Stimulated activated CD4-positive, alpha-beta T cell treated with anti-CD3 and anti-CD28 coated beads, Interleukin-1b, Interleukin-23, amount 100 ng/mL, for 4 hours (primary cell): ENCODE measurements around the gene FAM83G.
"Not testable (repeated sequence)": the region's sequence is repeated elsewhere in the genome, so short reads cannot be mapped to it uniquely, and the experiment has no call there.

Experiments used
- DNase-seq, 2 donors: peaks; one replicate each; pipeline ENCODE4 v3.0.0-alpha.2; 2020; ENCODE audit warnings: low read depth in 2 of 2

The FAM83G gene

GRCh38 chr17:19022747-19023146 lies 18.2 kb upstream of the FAM83G start:
- DNase-seq, result no peak

GRCh38 chr17:19022128-19022527 lies 17.6 kb upstream of the FAM83G start:
- no peak for DNase-seq

DNA sequence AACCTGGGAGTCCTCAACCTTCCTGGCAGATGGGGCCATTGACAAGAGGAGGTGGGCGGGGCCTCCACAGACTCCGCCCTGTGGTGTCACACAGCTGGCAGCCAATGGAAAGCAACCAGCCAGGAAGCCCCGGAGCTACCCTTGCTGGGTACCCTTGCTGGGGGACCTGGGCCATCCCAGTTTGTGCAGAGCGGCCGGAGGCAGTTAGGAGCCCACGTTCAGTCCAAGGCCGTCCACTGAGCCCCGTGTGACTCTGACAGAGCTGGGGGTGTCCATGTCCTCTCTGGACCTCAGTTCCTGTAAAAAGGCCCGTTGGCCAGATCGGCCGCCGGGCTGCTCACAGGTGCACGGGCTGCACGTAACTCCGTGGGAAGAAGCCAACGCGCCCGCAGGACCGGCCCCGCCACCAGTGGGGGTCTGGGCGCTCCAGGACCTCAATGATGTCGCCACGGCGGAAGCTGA lies 17.1 kb upstream of the FAM83G start:
- peak in 1 of 2 donors; percentile 37 for DNase-seq

DNA sequence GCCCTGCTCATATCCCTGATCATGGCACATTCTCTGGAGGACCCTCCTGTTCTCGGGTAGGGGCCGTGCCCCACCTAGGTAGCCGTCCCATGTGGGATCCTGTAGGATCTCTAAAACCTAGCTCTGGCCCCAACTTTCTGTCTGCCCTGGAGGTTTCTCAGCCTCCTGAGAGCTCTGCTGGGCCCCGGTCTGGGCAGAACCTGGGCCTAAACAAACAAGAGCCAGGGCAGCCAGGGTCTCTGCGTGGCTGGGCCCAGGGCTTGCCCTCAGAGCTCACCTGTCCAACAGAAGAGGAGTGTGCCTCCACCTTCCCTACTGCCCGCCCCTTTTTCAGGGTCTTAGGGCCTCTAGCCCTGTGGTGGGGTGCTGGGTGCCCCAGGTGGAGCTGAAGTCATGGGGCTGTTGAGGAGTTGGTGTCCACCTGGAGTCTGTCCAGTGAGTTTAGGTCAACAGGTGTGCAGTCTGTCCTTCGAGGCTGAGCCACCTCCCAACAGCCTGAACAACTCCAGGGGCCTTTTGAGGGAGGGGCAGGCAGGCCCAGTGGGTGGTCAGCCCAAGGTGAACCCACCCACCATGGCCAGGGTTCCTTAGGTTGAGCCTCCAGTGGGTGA lies 16.6 kb upstream of the FAM83G start:
- DNase-seq, result not testable (repeated sequence)

DNA sequence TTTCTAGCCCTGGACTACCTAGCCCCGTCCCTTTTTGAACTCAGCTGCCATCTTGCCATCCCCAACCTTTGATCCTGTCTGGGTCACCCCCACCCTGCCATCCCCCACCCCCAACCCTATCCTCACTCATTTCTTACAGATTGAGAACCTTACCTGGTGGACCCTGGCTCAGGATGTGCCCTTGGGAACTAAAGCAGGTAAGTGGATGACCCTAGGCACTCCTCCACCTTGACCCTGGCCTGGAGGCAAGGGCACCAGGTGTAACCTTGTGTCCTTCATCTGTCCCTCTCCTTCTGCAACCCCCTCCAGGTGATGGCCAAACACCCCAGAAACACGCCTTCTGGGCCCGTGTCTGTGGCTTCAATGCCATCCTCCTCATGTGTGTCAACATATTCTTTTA lies 15.5 kb upstream of the FAM83G start:
- DNase-seq, result no peak

- no peak for DNase-seq
Observed at GRCh38 chr17:19019041-19019941, 14.7 kb upstream of the FAM83G start.

DNA sequence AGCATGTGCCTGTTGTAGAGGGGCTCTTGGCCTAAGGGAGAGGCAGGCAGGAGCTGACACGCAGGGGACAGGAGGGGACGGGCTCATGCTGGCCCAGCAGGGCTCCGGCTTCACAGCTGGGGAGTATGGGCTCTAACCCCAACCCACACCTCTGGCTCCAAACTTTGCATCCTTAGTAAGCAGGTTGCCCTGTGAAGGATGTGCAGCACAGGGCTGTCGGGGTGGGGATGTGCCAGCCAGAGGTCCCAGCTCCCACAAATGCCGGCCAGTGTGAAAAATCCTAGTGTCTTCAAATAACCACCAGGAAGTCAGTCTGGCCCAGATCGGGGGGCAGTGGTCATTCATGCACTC lies 14.0 kb upstream of the FAM83G start:
- DNase-seq, result no peak

DNA sequence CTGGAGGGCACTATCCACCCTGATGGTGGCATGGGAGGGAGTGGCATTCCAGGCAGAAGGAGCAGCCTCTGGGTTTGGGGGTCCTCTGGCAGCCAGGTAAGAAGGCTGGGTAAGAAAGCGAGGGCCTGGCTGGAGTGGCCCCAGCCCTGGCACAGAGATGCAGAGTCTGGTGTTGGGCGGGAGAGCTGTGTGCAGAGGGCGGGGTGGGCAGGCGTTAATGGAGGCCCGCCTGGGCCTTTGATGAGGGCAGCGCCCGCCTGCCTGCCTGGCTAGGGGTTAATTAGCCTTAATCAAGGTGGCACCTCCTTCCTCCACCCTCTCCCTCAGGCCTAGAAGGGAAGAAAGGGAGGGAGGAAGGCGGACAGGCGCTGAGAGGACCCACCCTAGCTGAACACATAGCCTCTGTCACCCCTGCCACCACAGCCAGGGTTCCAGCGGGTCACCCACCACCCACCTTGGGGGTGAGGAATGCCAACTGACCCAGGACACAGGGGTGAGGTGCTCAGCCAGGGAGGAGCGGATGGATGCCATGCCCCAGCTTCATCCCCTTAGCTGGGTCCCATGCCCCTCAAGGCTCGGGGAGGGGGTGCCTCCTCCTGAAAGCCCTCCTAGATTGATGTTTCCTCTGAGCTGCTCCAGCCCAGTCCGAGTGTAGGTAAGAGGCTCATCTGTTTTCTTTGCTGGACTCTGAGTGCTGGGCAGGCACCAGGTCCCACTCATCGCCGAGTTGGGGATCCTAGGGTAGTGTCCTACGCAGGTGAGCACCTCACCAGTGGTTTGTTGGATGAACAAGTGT lies 13.4 kb upstream of the FAM83G start:
- no peak for DNase-seq

DNA sequence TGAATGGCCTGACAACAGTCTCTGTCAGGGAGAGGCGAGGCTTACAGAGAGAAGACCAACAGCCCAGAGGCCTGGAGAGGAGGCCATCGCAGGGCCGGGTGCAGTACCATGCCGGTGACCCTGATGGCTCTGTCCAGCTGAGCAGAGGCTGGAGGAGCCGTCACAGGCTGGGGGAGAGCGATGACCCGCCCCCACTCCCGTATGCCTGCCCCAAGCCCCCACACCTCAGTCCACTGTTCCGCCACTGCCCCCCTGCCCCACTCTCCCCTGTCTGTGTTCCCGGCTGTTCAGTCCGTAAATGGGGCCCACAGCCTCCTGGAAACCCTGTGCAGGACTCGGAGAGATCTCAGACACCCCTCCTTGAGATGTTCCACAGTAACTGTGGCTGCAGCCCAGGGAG lies 12.8 kb upstream of the FAM83G start:
- no peak for DNase-seq

GRCh38 chr17:19016881-19017280 lies 12.3 kb upstream of the FAM83G start:
- no peak for DNase-seq

GRCh38 chr17:19016297-19016696 lies 11.7 kb upstream of the FAM83G start:
- no peak for DNase-seq

DNA sequence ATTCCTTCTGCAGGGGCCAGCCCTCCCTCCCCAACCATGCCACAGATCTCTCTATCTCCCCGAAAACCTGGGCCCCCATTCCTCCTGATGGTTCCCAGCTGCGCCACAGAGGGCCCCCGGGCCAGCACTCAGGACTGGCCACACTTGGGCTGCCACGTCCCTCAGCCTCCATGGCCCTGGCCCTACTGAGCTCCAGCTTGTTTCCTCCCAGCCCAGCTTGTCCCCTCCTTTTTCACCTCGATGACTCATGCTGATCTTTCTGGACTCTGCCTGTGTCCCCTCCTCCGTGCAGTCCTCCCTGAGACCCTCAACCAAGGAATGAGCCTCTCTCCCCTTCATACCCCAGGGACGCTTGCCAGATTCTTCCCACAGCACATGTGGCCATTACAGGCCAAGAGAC lies 10.9 kb upstream of the FAM83G start:
- DNase-seq, result no peak

DNA sequence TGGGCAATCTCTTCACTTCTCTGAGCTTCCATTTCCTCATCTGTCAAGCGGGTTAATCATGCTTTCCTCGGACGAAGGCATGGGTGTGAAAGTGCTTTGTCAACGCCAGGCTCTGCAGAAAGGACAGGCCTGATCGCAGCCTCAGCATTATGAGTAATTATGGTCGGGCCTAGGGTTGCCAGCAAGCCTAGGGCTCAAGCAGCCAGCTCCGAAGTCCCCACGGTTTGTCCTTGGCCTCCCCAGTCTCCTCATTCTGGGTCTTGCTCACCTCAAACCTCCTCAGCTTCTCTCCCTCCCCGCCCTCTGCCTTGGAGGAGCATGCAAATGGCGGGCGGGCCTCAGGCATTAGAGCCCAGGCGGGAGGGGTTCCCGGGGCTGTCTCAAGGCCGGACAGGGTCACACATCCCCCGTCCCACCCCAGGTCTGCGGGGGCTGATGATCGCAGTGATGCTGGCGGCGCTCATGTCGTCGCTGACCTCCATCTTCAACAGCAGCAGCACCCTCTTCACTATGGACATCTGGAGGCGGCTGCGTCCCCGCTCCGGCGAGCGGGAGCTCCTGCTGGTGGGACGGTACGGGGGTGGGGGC lies 10.2 kb upstream of the FAM83G start:
- no peak for DNase-seq

DNA sequence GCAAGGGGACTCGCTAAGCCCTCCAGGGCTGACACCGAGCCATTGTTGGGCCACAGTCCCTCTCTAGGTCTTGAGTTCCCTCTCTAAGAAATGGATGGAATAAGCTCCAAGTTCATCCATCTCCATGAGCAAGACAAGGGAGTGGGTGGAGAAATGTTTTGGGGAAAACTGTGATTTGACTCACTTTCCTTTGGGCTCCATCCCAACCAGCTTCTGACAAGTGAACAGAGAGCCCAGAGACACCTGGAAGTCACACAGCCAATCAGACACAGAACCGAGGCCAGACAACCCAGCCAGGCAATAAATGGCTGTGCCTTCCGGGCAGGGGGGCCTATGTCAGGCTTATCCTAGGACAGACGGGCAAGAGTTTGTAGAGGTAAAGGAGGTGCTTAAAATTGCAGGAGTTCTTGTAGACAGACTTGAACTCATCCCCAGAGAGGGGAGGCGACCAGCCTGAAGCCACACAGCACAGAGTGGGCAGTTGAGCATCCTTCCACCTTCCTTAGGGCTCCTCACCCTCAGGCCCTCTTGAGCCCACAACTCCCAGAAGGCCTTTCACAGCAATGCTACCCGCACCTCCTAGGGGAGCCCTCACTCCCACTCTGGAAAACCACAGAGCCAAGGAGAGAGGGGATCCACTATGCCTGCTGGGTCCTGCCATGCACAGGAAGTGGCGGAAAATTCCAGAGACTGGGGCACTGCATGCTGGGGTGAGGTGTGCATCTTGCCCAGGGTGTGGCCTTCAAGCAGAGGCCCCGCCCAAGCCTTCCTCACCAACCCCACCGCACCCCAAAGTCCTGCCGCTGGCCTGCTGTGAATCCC lies 9.5 kb upstream of the FAM83G start:
- DNase-seq, result no peak

GRCh38 chr17:19013226-19013625 lies 8.7 kb upstream of the FAM83G start:
- no peak for DNase-seq

GRCh38 chr17:19012171-19013080 lies 7.9 kb upstream of the FAM83G start:
- no peak for DNase-seq

GRCh38 chr17:19011581-19011980 lies 7.0 kb upstream of the FAM83G start:
- no peak for DNase-seq

DNA sequence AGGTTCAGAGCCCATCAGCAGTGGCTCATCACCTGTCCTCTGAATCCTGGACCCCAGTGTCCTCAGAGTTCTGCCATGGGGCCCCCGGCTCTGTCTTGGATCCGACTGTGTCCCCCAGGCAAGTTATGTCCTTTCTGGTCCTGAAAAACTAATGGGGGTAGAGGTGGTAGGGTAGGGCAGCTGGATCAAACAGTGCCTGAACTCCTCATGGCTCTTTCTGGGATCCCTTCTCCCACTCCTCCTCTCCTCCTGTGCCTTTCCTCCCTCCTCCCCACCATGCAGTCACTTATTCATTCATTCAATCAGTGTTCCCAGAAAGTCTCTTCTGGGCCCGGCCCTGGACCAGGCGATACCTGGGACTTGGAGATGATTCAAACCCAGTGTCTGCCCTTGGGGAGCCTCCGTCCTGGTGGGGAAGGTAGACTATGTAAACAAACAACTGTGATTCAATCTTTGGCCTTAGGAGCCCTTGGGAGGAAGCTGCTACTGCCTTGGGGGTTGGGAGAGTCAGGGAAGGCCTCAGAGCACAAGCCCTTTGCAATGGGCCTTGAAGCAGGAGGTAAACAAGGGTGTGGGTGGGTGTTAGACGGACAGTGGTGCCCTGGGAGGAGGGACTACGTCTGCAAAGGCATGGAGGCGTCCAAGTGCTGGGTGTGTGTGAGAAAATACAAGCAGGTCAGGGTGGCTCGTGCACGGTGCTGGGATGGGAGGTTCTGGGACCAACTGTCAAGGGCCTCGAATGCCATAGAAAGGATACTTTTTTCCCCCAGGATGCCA lies 6.4 kb upstream of the FAM83G start:
- no peak for DNase-seq

DNA sequence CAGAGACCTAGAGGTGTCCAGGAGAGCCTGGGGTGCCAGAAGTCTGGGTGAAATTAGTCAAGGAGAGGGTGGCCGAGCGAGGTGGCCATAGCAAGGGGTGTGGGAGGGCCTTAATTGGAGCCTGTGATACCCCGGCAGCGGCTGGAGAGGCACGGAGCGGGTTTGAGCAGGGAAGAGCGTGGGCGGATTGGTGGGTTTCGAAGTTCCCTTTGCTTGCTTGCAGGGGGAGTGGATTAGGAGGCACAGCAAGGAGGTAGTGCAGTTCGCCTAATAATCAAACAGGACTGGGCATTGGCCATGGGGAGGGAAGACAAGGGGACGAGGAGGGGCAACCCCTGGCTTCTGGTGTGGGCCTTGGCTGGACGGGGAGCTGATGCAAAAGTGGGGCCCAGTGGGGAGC lies 5.4 kb upstream of the FAM83G start:
- DNase-seq, result no peak
